SU-DHL-6 (cell line): ENCODE measurements around the gene SRGAP2B.
"Not testable (repeated sequence)": the region's sequence is repeated elsewhere in the genome, so short reads cannot be mapped to it uniquely, and the experiment has no call there.

Experiments used
- H2AFZ ChIP-seq: fragments of 200-600 bp; sonication (generic); 2 replicates; pipeline ENCODE4 v1.6.1; 2014; ENCODE audit warnings: low read depth, mild to moderate bottlenecking, moderate library complexity, mixed read lengths, antibody characterized with exemption, low read length; ENCODE audit not compliant: severe bottlenecking
- H3F3A ChIP-seq: fragments of 200-600 bp; shearing (Covaris generic); 2 replicates; pipeline ENCODE4 v1.6.0; 2016; ENCODE audit warnings: antibody characterized with exemption, mild to moderate bottlenecking; ENCODE audit not compliant: insufficient read depth
- H3K27ac ChIP-seq: fragments of 200-600 bp; sonication (generic); 2 replicates; pipeline ENCODE4 v1.5.1; 2016; ENCODE audit warnings: low read depth, mild to moderate bottlenecking, low read length, moderate library complexity, mixed read lengths
- H3K27me3 ChIP-seq: fragments of 200-600 bp; sonication (generic), shearing (Covaris generic); 2 replicates; pipeline ENCODE4 v1.6.0; 2014; ENCODE audit warnings: mild to moderate bottlenecking, low read length
- H3K36me3 ChIP-seq: fragments of 200-600 bp; sonication (generic); 2 replicates; pipeline ENCODE4 v1.6.1; 2014; ENCODE audit warnings: mild to moderate bottlenecking, low read length, mixed read lengths
- H3K4me2 ChIP-seq: fragments of 300-600, 200-600 bp; shearing (Covaris generic), sonication (generic); 2 replicates; pipeline ENCODE4 v1.6.0; 2014; ENCODE audit warnings: low read length, low read depth, mild to moderate bottlenecking; ENCODE audit not compliant: poor library complexity, severe bottlenecking
- H3K4me3 ChIP-seq: fragments of 200-600 bp; sonication (generic); 2 replicates; pipeline ENCODE4 v1.5.1; 2014; ENCODE audit warnings: antibody characterized with exemption, low read length, mild to moderate bottlenecking, mixed read lengths; ENCODE audit not compliant: insufficient read depth, poor library complexity, severe bottlenecking
- H3K79me2 ChIP-seq: fragments of 200-600 bp; sonication (generic); 2 replicates; pipeline ENCODE4 v1.6.1; 2014; ENCODE audit warnings: mild to moderate bottlenecking, low read length, moderate library complexity; ENCODE audit not compliant: insufficient read depth
- H3K9ac ChIP-seq: fragments of 200-600 bp; sonication (generic); 2 replicates; pipeline ENCODE4 v1.7.0; 2014; ENCODE audit warnings: mild to moderate bottlenecking, low read length
- H3K9me2 ChIP-seq: fragments of 200-600 bp; sonication (generic); replicated peaks from 2 replicates; pipeline ENCODE4 v1.6.1; 2014; ENCODE audit warnings: low read length; ENCODE audit not compliant: insufficient read depth
- H3K9me3 ChIP-seq: fragments of 200-600 bp; sonication (generic); 2 replicates; pipeline ENCODE4 v1.6.1; 2014; ENCODE audit warnings: low read length, mixed read lengths; ENCODE audit not compliant: insufficient read depth
- H4K20me1 ChIP-seq: fragments of 200-600 bp; sonication (generic); 2 replicates; pipeline ENCODE4 v1.6.1; 2014; ENCODE audit warnings: low read depth, mild to moderate bottlenecking, antibody characterized with exemption, low read length, moderate library complexity, mixed read lengths

SRGAP2B gene

DNA sequence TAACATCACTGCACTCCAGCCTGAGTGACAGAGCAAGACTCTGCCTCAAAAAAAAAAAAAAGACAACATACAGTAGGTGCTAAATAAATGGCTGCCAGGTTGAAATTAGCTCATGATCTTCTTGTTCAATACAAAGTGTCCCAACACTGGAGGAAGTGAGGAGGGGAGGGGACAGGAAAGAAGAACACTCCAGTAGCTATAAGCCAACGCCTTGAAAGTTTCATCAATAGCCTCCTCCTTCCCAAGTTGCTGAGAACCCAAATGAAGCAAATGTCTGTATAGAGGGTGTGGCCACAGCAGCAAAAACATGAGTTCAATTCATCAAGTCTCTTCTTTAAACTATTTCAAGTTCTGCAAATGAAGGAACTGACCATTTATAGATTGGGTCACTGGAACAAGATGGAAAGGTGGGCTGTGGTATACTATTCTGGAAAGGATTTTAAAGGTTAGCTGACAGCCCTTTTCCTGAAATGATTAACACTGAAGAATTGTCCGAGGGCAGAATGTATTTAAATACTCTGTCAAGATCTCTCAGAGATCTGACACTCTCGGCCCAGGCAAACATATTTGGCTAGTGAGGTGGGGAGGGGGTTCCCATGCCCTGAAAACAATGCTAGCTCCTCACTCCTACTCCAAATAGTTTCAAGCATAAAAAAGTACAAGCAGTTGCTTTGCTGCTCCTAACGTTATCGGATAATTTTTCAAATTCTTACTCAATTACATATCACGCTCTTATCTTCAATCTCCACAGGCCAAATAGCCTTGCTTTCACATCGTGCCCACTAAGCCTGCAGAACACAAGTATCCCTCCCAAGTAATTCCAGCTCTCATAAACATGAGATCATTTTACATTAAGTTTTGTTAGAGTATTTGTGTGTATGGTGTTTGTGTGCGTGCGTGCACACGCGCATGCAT is 17.0 kb downstream of the SRGAP2B start:
- not testable (repeated sequence) for H3K36me3 ChIP-seq, H3K9me3 ChIP-seq, H3K27me3 ChIP-seq, H3K79me2 ChIP-seq, H3K9ac ChIP-seq, H3K9me2 ChIP-seq, H3K4me2 ChIP-seq, H3F3A ChIP-seq, H3K4me3 ChIP-seq, H2AFZ ChIP-seq, H4K20me1 ChIP-seq, H3K27ac ChIP-seq

DNA sequence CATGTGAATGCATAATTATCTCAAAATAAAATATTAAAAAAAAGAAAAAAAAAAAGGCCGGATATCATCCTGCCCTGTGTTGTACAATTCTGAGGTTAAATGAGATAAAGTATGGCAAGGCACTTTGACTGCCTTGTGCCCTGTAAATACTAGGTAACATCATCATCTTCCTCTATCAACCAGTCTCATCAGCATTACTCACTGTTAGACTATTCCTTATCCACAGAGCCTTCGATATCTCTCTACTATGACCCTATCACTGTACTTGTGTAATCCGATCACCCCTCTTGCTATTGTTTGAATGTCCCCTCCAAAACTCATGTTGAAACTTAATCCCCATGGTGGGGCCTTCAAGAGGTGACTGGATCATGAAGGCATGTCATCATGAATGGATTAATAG is 18.3 kb downstream of the SRGAP2B start:
- not testable (repeated sequence) for H3K79me2 ChIP-seq, H3F3A ChIP-seq, H2AFZ ChIP-seq, H3K9ac ChIP-seq, H3K27me3 ChIP-seq, H3K4me3 ChIP-seq, H3K4me2 ChIP-seq, H4K20me1 ChIP-seq, H3K36me3 ChIP-seq, H3K27ac ChIP-seq, H3K9me2 ChIP-seq, H3K9me3 ChIP-seq

DNA sequence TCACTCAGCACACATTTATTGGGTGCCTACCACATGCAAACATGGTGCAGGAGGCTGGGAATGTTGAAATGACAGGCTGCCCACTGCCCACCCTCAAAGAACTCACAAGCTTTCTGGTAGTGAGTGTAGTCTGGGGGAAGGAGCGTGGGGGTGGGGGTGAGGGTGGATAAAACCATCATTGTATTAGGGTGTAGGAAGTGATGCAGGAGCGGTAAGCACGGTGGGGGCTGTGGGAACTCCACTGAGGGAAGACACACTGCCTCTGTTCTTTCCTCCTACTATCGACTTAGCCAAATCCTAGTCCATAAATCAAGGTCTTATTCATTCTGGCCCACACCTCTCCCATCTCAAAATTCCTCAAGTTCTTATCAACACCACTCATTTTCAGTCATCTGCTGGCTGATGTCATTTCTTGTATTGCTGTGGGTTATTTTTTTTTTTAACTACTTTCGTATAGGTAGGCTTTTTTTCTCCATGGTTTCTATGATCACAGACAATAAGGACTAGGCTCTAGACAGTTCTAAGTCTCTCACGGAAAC is 21.0 kb downstream of the SRGAP2B start:
- not testable (repeated sequence) for H2AFZ ChIP-seq, H3K79me2 ChIP-seq, H3K9ac ChIP-seq, H3K27me3 ChIP-seq, H3K4me2 ChIP-seq, H3K9me2 ChIP-seq, H3K9me3 ChIP-seq, H3K4me3 ChIP-seq, H3K27ac ChIP-seq, H3K36me3 ChIP-seq, H4K20me1 ChIP-seq, H3F3A ChIP-seq

DNA sequence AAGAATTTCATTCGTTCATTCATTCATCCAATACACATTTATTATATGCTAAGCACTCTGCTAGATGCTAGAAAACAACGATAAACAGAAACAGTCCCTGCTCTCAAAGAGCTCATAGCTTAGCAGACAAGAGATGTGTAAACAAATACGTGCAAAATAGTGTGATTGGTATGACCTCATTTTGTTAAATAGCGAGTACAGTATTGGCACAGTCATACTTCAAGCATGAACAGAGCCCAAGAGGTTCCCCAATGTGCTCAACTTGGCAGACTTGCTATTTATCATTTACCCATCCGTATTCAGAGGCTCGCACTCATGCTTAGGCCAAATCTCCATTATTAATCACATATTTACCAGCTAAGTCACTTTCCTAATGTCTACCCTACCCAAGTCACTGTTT is 23.6 kb downstream of the SRGAP2B start:
- not testable (repeated sequence) for H3K27ac ChIP-seq, H3K4me3 ChIP-seq, H3F3A ChIP-seq, H3K4me2 ChIP-seq, H3K36me3 ChIP-seq, H4K20me1 ChIP-seq, H3K9ac ChIP-seq, H3K79me2 ChIP-seq, H3K9me3 ChIP-seq, H3K9me2 ChIP-seq, H3K27me3 ChIP-seq, H2AFZ ChIP-seq

DNA sequence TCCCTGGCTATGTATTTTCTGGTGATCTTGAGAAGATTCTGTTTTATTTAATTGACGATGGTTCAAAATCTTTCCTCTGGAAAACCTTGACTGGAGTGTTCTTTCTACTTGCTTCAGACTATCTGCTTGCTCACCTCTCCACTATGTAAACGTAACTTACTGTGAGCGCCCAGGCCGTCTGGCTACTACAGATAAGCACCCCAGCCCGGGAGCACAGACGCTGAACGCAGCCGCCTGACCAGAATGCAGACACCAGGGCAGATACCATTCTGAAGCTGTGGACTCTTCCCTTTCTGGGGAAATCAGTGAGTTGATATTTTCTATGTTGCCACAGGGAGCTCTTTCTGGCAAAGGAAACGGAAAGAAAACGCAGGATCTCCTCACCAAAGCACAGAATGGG is 28.6 kb downstream of the SRGAP2B start:
- H3K9ac ChIP-seq, H3K27me3 ChIP-seq, H3F3A ChIP-seq, H3K9me3 ChIP-seq, H3K4me2 ChIP-seq, H3K4me3 ChIP-seq, H3K9me2 ChIP-seq, H4K20me1 ChIP-seq, H3K36me3 ChIP-seq, H2AFZ ChIP-seq, H3K27ac ChIP-seq, H3K79me2 ChIP-seq: not testable (repeated sequence)

DNA sequence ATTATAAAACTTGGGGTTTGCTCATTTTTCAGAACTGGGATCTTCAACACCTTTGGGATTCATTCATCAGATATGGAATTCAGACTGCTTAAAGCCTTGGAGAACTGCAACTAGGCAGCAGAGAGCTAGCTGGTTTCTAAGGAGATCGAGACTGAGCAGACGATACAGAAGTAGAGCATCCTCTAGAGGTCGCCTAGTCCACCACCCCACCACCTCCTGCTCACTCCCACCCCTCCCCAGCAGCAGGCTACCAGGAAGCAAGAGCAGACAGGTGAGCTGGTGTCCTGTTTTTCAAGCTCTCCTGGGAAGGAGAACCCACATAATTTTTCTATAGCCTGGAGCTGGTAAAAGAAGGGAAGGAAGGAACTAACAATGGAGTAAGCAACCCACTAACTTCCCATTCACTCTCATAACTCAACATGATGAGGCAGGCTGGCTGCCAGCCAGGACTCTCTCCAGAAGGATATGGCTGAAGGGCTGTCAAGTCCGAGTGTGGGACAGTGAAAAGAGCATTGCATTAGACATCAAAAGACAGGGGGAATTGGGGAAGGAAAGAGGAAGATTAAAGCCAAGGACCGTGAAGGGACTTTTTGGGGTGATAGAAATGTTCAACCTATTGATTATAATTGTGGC is 29.8 kb downstream of the SRGAP2B start:
- not testable (repeated sequence) for H3K36me3 ChIP-seq, H3K27ac ChIP-seq, H3K9me3 ChIP-seq, H3K79me2 ChIP-seq, H2AFZ ChIP-seq, H4K20me1 ChIP-seq, H3K4me2 ChIP-seq, H3K9me2 ChIP-seq, H3K9ac ChIP-seq, H3F3A ChIP-seq, H3K4me3 ChIP-seq, H3K27me3 ChIP-seq

DNA sequence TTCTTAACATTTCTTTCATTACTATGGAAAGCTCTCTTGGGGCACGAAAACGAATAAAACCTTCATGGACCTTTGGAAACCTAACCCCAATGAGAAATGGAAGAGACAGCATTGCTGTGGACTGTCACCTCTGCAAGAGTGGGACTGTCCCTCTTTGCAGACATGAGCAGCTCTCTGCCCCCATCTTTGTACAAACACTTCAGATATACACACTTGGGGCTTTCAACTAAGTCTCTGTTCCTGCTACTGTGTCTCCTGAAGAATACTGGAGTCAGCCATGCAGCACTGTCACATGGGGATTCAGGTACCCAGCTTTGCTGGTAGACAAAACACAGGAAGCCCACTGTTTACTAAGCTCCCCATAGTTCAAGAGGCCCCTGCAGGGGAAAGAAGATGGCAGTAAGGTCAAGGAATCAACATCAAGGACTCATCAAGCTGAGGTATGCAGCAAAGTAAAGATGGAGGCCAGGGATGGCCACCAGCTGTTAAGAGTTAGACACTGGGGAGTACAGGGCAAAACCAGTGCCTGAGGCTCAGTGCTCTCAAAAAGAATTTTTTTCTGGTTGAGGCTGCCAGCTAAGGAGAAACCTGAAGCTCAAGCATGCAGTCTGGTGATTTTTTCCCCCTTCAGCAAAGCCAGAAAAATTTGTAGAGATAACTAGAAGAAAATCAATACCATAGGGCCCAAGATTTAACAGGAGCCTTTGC is 31.0 kb downstream of the SRGAP2B start:
- H3K36me3 ChIP-seq, H2AFZ ChIP-seq, H3K27me3 ChIP-seq, H3K4me2 ChIP-seq, H3K79me2 ChIP-seq, H3K9ac ChIP-seq, H3F3A ChIP-seq, H3K27ac ChIP-seq, H3K9me2 ChIP-seq, H3K9me3 ChIP-seq, H4K20me1 ChIP-seq, H3K4me3 ChIP-seq: not testable (repeated sequence)
